GM23338 (cell line): Measurements from ENCODE around the gene CENPP. TPM values are rescaled to one million over a fixed set of nuclear protein-coding genes. Genes with fewer than 3 reads are reported as not detected.
A peak's percentile ranks its signal among the peaks of the same experiment; 100 is the strongest.

ENCODE experiments used
- ATAC-seq: fragments of 200-7000 bp; cut with Tn5 transposase; 3 replicates; pipeline ENCODE4 v1.9.1; 2020
- DNase-seq: peaks from one replicate; pipeline ENCODE4 v3.0.0-alpha.2; 2015; ENCODE audit warnings: low spot score
- H2AFZ ChIP-seq: fragments of 200-600 bp; sonication (generic); 2 replicates; pipeline ENCODE4 v1.8.0; 2016; ENCODE audit warnings: antibody characterized with exemption, mild to moderate bottlenecking, moderate library complexity
- H3F3A ChIP-seq: fragments of 200-600 bp; sonication (generic); replicated peaks from 2 replicates; pipeline ENCODE4 v1.8.0; 2017; ENCODE audit warnings: antibody characterized with exemption, mixed run types, low read depth
- H3K27ac ChIP-seq: fragments of 200-600 bp; sonication (generic); 2 replicates; pipeline ENCODE4 v1.6.1; 2016; ENCODE audit warnings: low read depth
- H3K27me3 ChIP-seq: fragments of 200-600 bp; sonication (generic); 2 replicates; pipeline ENCODE4 v1.8.0; 2016; ENCODE audit warnings: mild to moderate bottlenecking, mixed run types, moderate library complexity; ENCODE audit not compliant: insufficient read depth
- H3K36me3 ChIP-seq: fragments of 200-600 bp; sonication (generic); 2 replicates; pipeline ENCODE4 v1.8.0; 2016; ENCODE audit warnings: mild to moderate bottlenecking; ENCODE audit not compliant: insufficient read depth
- H3K4me1 ChIP-seq: fragments of 200-600 bp; sonication (generic); 2 replicates; pipeline ENCODE4 v1.8.0; 2016; ENCODE audit warnings: mild to moderate bottlenecking, moderate library complexity; ENCODE audit not compliant: insufficient read depth
- H3K4me2 ChIP-seq: fragments of 200-600 bp; sonication (generic); 2 replicates; pipeline ENCODE4 v1.7.1; 2017; ENCODE audit warnings: mixed run types
- H3K4me3 ChIP-seq: fragments of 200-600 bp; sonication (generic); 2 replicates; pipeline ENCODE4 v1.6.1; 2016; ENCODE audit warnings: mixed run types
- H3K79me2 ChIP-seq: fragments of 200-600 bp; sonication (generic); replicated peaks from 2 replicates; pipeline ENCODE4 v1.8.0; 2017; ENCODE audit warnings: mild to moderate bottlenecking; ENCODE audit not compliant: insufficient read depth
- H3K9me2 ChIP-seq: fragments of 200-600 bp; sonication (generic); 2 replicates; pipeline ENCODE4 v1.8.0; 2017; ENCODE audit not compliant: insufficient read depth
- H4K20me1 ChIP-seq: fragments of 200-600 bp; sonication (generic); replicated peaks from 2 replicates; pipeline ENCODE4 v1.8.0; 2017; ENCODE audit warnings: mild to moderate bottlenecking; ENCODE audit not compliant: insufficient read depth
- H3K27ac Mint-ChIP-seq: 2 replicates; pipeline ENCODE4 v1.8.0; 2020; ENCODE audit warnings: inconsistent platforms, mild to moderate bottlenecking, moderate library complexity, mixed read lengths
- H3K27me3 Mint-ChIP-seq: 3 replicates; pipeline ENCODE4 v1.8.0; 2022; ENCODE audit warnings: low read depth, mild to moderate bottlenecking, moderate library complexity, mixed read lengths, inconsistent platforms; ENCODE audit not compliant: insufficient read depth, poor library complexity
- H3K36me3 Mint-ChIP-seq: 3 replicates; pipeline ENCODE4 v1.8.0; 2021; ENCODE audit warnings: low read depth, mild to moderate bottlenecking, inconsistent platforms, moderate library complexity, mixed read lengths
- H3K4me1 Mint-ChIP-seq: 3 replicates; pipeline ENCODE4 v1.8.0; 2020; ENCODE audit warnings: mild to moderate bottlenecking, inconsistent platforms, mixed read lengths
- H3K4me3 Mint-ChIP-seq: 3 replicates; pipeline ENCODE4 v1.8.0; 2021; ENCODE audit warnings: moderate library complexity, mild to moderate bottlenecking, inconsistent platforms, mixed read lengths
- H3K9me3 Mint-ChIP-seq: 3 replicates; pipeline ENCODE4 v1.8.0; 2020; ENCODE audit warnings: moderate library complexity, mild to moderate bottlenecking, inconsistent platforms, mixed read lengths
- CREB1 ChIP-seq: fragments of 250-450 bp; sonication (Bioruptor Pico); IDR thresholded peaks from 2 replicates; pipeline ENCODE4 v1.5.0; 2020; ENCODE audit warnings: low read depth, mild to moderate bottlenecking, moderate library complexity
- CTCF ChIP-seq, 2 experiments: fragments of 200-600 bp in 1 of 2; sonication (generic) in 1 of 2; conservative IDR thresholded peaks; 2 replicates each; pipeline versions ENCODE4 v1.5.1 to v1.6.1; 2016 to 2017; ENCODE audit warnings: antibody characterized with exemption in 2 of 2, low read depth in 2 of 2, mild to moderate bottlenecking in 2 of 2, moderate library complexity in 1 of 2
- ETS1 ChIP-seq: IDR thresholded peaks from 2 replicates; pipeline ENCODE4 v1.6.1; 2016; ENCODE audit warnings: antibody characterized with exemption
- EZH2 ChIP-seq: fragments of 200-600 bp; sonication (generic); IDR thresholded peaks from one replicate; pipeline ENCODE4 v1.8.0; 2017; ENCODE audit warnings: antibody characterized with exemption, mild to moderate bottlenecking, low read depth; ENCODE audit not compliant: unreplicated experiment
- EZH2phosphoT487 ChIP-seq: fragments of 200-600 bp; sonication (generic); IDR thresholded peaks from one replicate; pipeline ENCODE4 v1.8.1; 2018; ENCODE audit warnings: antibody characterized with exemption; ENCODE audit not compliant: unreplicated experiment
- JUNB ChIP-seq: IDR thresholded peaks from one replicate; pipeline ENCODE4 v1.6.1; 2016; ENCODE audit warnings: antibody characterized with exemption; ENCODE audit not compliant: unreplicated experiment
- NANOG ChIP-seq: IDR thresholded peaks from 2 replicates; pipeline ENCODE4 v1.6.1; 2016; ENCODE audit warnings: antibody characterized with exemption, borderline replicate concordance
- POLR2AphosphoS5 ChIP-seq: IDR thresholded peaks from 2 replicates; pipeline ENCODE4 v1.6.1; 2016; ENCODE audit warnings: antibody characterized with exemption, low read depth
- REST ChIP-seq: IDR thresholded peaks from one replicate; pipeline ENCODE4 v1.6.1; 2018; ENCODE audit warnings: antibody characterized with exemption; ENCODE audit not compliant: unreplicated experiment
- STAT1 ChIP-seq: IDR thresholded peaks from one replicate; pipeline ENCODE4 v1.6.1; 2016; ENCODE audit warnings: antibody characterized with exemption; ENCODE audit not compliant: unreplicated experiment
- ZNF114 ChIP-seq: fragments of 250-450 bp; sonication (Bioruptor Pico); IDR thresholded peaks from 2 replicates; pipeline ENCODE4 v1.5.0; 2020; ENCODE audit warnings: mild to moderate bottlenecking, moderate library complexity
- ZNF331 ChIP-seq: fragments of 250-450 bp; sonication (Bioruptor Pico); IDR thresholded peaks from 2 replicates; pipeline ENCODE4 v1.5.0; 2020; ENCODE audit warnings: low read depth, mild to moderate bottlenecking, moderate library complexity
- polyA plus RNA-seq: library from polyadenylated mRNA; unstranded; fragments of >200 nt; fragmentation: Nextera tagmentation; extraction: Ambion mirVana; gene quantifications from 2 replicates; pipeline ENCODE4 v1.2.1, GENCODE V29; 2016
- total RNA-seq: library from RNA; depleted of rRNA; stranded (reverse); fragments of >200 nt; shearing (Covaris generic); gene quantifications from 2 replicates; pipeline ENCODE4 v1.2.3, GENCODE V29; 2014

Gene CENPP
- total and polyA plus RNA-seq, 2 experiments from 2014 or later: 11.0 to 12.6 TPM

- Histone ChIP-seq H3K79me2 (no peaks in the 10 kb centered on the region), H2AFZ (no peak overlapping the region), H3K27ac (no peak overlapping the region), H3F3A (no peaks in the 10 kb centered on the region), H3K4me1 (no peaks in the 10 kb centered on the region), H3K27me3 (no peaks in the 10 kb centered on the region), H3K9me2 (no peaks in the 10 kb centered on the region), H3K36me3 (no peaks in the 10 kb centered on the region), H4K20me1 (no peaks in the 10 kb centered on the region), H3K4me3 (no peak overlapping the region), H3K4me2 (no peak overlapping the region)
- DNase-seq (no peak), ATAC-seq (peak; percentile 46; the same call in 2 of the 3 replicates)
- no peak overlapping the region for H3K4me3 Mint-ChIP-seq
- no peaks in the 10 kb centered on the region for H3K4me1 Mint-ChIP-seq
- H3K27ac Mint-ChIP-seq: no peak overlapping the region
- TF ChIP-seq EZH2phosphoT487 (no peak), JUNB (no peak), ZNF331 (CRISPR knock-in tag) (no peak), POLR2AphosphoS5 (no peak), EZH2 (no peak), ETS1 (no peak), REST (no peak), NANOG (no peak)
- no peaks in the 10 kb centered on the region for H3K27me3 Mint-ChIP-seq
- no peaks in the 10 kb centered on the region for H3K9me3 Mint-ChIP-seq
- no peaks in the 10 kb centered on the region for H3K36me3 Mint-ChIP-seq
These were observed 80.1 kb downstream of the CENPP start for GRCh38 chr9:92405818-92406217.

- Histone ChIP-seq H3K4me1 (no peaks in the 10 kb centered on the region), H3K36me3 (no peaks in the 10 kb centered on the region), H3K27me3 (no peaks in the 10 kb centered on the region), H3K79me2 (no peaks in the 10 kb centered on the region), H2AFZ (no peak overlapping the region), H3F3A (no peaks in the 10 kb centered on the region), H3K4me2 (no peak overlapping the region), H4K20me1 (no peaks in the 10 kb centered on the region), H3K4me3 (no peak overlapping the region), H3K9me2 (no peaks in the 10 kb centered on the region), H3K27ac (no peak overlapping the region)
- ATAC-seq: no peak
- no peak overlapping the region for H3K4me3 Mint-ChIP-seq
- H3K4me1 Mint-ChIP-seq: no peaks in the 10 kb centered on the region; the same call in 2 of the 3 replicates
- no peaks in the 10 kb centered on the region for H3K36me3 Mint-ChIP-seq
- no peaks in the 10 kb centered on the region for H3K27me3 Mint-ChIP-seq
- no peak for DNase-seq
- no peaks in the 10 kb centered on the region for H3K9me3 Mint-ChIP-seq
- no peak overlapping the region for H3K27ac Mint-ChIP-seq
- TF ChIP-seq ZNF331 (CRISPR knock-in tag): no peak
- TF ChIP-seq EZH2: no peak
- no peak for TF ChIP-seq ZNF114 (CRISPR knock-in tag)
- no peak for TF ChIP-seq CREB1 (CRISPR knock-in tag)
- TF ChIP-seq JUNB: no peak
- TF ChIP-seq REST: no peak
- no peak for TF ChIP-seq CTCF (conservative IDR thresholded peaks at IDR 0.05; ENCODE audit: low read depth in 2 of 2)
- TF ChIP-seq ETS1: no peak
- TF ChIP-seq NANOG: no peak
- TF ChIP-seq POLR2AphosphoS5: no peak
- TF ChIP-seq STAT1: no peak
These were observed 80.7 kb downstream of the CENPP start for GRCh38 chr9:92406477-92406876.
